HG03196 (cell line): ENCODE data around the gene EHBP1.

Experiments
- ATAC-seq: cut with Tn5 transposase; IDR thresholded peaks from one replicate; pipeline ENCODE4 v1.9.1; 2021; ENCODE audit not compliant: unreplicated experiment

EHBP1 gene

DNA sequence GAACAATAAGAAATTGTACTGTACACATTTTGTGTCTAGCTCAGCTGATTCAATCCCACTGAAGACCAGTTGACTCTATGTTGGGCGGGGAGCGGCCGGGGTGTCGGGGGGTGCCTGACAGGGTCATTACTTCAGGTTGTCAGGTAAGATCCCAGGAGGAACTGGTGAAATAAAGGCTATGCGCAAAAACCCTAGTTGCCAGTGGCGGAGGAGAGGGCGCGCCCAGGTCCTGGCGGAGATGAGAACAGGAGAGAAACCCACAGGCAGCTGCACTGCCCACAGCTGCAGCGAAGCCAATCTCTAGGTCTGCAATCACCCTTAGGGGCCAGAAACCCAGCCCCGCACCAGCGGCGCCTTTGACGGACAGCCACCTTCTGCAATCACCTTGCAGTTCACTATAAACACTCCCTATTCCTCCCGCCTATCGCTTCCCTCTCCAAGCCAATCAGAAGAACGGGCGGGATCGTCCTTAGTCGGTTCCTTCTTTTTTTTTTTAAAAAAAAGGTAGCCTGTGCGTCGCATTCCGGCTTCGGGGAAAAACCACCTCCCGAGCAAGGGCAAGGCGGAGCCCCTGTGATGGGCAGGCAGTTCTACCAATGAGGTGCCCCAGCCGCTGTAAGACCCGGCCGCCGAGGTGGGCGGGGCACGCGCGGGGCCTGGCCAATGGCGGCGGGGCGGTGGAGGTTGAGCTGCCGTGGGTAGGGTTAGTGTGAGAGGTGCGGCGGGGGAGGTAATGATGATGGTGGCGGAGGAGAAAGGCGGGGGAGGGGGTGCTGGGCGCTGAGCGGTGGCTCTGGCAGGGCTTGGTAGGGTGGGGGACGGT, at the start of gene EHBP1:
TSS of gene EHBP1 (plus strand) at position 707 of the 823 bp plus-strand sequence. CDS start 1,479 bp downstream, outside the sequence.
- ATAC-seq = peak; percentile 96

DNA sequence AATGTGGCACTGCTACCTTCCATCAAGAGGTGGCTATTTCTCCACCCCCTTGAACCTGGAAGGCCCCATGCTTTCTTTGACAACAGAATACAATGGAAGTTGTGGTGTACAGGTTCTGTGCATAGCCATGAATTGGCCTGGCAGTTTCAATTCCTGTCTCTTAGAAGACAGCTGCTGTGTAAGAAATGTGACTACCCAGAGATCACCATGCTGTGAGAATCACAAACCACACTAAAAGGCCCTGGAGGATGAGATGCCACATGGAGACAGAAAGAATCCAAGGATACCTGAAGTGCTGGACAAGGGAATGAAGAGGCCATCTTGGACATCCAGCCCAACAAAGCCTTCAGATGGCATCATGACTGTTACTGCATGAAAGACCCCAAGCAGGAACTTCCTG, 47.7 kb upstream of the EHBP1 start:
- ATAC-seq = no peak

DNA sequence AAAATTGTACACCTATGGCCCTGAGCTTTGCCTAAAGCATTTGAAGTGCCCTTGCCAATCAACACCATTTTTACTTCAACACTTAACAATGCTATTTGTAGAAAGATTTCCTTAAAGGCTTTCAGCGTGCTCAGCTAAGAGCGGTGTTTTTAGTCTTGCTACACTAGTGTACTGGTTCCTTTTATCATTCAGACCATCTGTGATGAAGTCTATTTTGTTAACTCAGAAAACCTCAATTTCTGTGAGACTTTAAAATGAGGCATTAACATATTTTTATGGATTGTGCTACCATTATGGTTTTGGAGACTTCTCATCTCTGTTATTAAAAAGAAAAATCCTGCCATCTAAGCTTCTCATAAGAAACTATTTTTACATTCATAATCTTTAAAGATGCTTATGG, 46.6 kb upstream of the EHBP1 start:
- no peak for ATAC-seq

DNA sequence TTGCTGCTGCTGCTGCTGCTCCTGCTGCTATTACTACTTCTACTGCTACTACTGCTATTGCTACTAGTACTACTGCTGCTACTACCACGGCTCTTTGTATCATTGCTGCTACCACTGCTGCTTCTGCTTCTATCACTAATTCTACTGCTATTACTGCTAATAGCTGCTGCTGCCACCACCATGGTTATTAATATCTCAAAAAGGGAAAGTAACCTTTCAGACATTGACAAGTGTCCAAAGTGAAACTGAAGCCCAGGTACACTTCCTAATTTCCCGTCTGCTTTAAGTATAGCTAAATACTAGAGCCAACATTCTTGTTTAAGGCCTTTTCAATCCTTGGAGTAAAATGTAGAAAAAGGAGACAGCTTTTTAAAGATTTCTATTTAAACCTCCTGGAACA, 45.4 kb upstream of the EHBP1 start:
- ATAC-seq = peak; percentile 75

DNA sequence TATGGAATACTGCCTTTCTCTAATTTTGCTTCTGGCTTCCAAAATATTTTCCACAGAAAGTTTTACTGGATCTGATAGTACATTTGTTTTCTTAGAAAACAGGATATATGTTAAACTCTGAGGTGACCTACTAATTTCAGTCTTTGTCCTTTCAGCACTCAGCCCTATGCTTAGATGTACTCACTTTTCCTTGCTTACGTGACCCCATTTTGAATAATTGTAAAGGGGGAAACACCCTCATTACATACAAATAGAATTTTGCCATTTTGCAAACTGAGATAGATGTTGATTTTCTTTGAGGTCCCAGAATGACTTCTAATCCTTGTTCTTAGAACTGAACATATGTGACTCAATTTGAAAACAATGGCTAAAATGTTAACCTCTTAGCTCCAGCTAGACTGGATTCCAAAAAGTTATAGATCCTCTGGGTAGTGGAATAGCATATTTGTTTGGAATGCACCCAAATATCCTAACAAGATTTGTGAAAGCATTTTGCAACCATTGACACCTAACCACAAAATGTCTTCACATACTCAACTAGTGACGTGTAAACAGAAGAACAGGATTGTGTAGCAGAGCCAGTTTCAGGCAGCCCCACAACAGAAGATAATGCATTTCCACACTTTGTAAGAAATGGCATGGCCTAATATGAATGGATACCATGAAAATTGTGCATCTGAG, 44.8 kb upstream of the EHBP1 start:
- ATAC-seq = no peak

DNA sequence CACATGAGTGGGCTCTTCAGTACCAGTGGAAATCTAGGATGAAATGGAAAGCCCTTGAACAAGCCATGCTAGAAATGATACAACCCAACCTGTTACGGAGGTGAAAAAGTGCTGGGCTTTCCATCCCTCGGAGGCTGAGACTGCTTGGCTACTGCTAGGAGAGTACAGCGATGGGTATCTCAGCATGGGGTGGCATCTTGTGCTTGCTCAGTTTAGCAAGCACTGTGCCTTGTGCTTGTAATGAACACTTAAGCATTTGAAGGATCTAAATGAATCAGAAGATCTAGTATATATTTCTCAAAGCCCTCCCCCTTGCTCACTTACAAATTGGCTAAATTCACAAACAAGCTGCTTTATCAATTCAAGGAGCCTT, 44.3 kb upstream of the EHBP1 start:
- no peak for ATAC-seq

DNA sequence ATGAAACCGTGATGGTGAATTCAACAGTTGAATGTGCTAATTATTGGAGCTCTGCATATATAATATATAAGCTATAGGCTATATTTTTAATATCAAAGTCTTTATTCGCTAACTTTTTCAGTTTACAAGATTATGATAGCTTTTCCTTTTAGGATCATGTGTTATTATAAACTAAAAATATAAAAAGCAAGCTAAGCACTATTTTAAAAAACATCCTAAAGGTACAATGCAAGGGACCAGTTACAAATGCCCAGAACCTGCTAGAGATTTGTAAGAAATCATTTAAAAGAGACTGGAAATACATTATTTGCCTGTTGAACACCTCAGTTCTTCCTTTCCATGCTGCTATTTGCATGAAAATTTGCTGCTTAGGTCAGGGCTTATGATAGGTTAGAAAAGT, 43.4 kb upstream of the EHBP1 start:
- no peak for ATAC-seq

DNA sequence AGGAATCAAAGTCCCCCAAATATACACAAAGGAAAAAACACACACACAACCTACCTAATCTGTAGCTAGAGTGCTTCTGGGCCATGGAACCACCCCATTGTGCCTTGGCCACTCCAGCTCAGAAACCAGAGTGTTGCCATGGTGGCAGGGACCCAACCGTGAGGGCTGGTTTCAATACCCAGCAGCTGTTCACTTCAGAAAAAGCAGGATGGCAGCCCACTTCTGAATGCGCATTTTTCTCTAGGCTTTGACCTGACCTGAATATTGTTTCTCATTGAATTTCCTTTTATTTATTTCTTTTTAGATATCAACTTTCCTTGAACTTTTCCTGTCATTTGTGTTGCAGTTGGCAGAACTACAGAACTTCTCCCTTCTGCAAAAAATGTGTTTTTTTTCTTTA, 43.0 kb upstream of the EHBP1 start:
- no peak for ATAC-seq

DNA sequence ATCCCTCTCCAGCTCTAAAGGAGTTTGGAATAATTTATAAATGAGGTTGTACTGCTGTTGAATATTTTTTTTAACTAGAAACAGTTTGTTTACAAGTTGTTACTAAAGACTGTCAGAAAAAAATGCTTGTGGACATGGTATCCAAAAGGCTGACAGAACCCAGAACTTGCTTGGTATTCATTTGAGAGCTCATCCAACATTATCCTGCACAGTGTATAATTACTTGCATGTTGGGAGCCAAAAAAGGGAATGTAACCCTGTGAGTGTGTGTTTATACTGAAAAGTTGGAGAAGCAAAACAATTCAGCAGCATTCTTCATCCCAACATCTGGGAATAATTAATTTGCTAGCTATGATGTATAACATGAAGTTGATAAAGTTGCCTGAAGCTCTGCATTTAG, 42.1 kb upstream of the EHBP1 start:
- ATAC-seq = no peak

DNA sequence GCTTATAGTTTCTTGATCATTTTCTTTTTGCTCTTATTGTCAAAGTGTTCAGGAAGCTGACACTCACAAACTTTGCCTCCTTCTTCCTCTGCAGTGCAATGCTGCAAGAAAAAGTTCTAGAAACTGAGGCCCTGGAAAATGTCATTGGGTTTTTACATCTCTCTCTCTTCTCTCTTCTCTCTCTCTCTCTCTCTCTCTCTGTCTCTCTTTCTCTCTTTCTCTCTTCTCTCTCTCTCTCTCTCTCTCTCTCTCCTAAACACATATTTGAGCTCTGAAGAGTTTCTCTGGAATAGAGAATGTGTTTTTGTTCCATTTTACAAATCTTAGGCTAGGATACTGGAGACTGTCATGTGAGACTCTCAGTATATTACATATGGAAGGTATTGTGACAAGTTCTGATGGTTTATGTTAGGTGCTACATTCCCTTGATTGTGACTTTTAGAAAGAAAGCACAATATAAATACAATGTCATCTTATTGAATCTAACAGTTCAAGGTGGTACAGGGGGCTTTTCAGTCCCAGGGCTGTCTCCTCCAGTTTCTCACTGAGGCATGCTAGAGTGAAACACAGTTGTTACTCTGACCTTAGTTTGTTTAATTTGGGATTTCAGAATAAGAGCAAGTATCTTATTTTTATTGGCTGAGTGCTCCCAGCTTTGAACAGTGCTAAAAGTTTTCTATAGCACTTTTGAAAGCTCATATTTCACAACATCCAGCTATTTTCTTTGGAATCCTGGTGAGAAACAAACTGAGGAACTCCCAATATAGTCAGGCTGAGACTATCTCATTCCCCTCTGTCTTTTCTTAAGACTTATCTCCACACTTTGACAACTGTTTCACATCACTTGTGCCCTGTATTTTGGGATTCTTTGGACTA, 41.4 kb upstream of the EHBP1 start:
- no peak for ATAC-seq

DNA sequence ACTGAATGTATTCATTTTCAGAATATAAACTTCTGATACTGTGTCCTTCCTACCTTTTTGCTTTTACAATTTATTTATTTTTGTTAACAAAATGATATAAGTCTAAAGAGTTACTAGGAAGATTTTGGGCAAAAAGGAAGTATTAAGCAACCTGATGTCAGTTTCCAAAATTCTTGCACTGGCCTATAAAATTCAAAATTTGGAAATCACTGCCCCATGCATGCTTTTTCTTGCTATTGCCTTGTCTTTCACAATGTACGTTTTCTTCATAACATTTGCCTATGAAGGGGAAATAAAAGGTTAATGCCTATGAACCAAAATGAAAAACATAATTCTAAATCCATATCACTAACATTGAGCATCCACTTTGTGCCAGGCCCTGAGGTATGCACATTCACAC, 40.1 kb upstream of the EHBP1 start:
- no peak for ATAC-seq

DNA sequence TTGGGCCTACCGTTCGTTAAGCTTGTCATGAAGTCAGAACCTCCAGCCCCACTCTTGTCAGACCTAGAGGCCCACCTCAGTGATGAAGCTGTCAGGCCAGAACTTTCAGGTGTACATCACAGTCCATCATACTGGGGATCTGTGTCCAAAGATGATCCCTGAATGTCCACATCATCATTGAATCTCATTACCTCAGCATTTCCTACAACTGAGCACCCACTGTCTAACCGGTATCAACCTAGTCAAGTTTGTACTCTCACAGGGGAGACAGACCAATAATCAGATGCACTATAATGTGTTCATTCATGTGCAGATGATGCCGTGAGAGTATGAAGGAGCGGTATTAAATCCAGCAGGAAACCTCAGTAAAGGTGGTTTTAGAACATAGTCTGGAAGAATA, 36.3 kb upstream of the EHBP1 start:
- no peak for ATAC-seq

DNA sequence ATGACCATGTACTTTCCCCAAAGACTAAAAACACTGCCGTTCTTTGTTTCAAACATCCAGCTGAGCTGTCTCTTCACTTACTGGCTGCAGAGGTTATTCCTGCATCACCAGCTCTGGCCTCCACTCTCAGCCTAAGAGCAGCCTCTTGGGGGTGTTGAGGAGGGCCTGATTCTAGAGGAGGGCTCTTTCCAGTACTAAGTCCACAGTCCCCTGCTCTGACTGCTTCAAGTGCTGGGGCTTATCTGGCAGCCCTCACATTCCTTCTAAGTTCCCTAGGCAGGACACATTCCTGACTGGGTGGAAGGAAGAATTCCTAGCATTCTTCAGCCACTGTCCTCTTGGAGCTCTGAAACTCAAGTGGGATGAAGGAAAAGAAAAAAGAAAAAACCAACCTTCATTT, 32.9 kb upstream of the EHBP1 start:
- ATAC-seq = no peak

DNA sequence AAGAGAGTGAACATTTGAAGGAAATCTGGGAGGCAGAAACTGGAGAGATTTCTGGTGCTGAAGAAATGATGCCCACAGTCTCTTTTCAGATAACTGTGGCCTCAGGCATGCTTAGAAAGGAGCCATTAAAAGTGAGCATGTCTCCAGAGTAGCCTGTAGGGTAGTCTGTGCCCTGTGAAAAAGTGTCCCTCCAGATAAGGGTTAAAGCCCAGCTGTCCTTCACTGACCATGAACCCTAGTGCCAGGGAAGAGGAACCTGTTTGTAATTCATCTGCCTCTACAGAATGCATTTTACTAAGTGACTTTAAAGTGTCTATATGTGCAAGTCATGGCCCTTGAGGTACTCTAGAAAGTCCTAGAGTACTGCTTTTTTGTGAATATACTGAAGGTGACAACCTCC, 30.5 kb upstream of the EHBP1 start:
- ATAC-seq = no peak

DNA sequence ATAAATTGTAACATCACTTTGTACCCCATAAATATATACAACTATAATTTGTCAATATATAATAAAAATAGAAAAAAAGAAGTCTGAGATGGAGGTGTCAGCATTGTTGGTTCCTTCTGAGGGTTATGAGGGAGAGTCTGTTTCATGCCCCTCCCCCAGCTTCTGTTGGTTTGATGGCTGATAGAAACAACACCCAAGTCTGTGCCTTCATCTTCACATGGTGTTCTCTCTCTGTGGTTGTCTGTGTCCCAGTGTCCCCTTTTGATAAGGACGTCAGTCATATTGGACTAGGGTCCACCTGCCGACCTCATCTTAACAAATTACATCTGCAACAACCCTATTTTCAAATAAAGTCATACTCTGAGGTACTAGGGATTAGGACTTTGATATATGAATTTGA, 20.3 kb upstream of the EHBP1 start:
- ATAC-seq = no peak

DNA sequence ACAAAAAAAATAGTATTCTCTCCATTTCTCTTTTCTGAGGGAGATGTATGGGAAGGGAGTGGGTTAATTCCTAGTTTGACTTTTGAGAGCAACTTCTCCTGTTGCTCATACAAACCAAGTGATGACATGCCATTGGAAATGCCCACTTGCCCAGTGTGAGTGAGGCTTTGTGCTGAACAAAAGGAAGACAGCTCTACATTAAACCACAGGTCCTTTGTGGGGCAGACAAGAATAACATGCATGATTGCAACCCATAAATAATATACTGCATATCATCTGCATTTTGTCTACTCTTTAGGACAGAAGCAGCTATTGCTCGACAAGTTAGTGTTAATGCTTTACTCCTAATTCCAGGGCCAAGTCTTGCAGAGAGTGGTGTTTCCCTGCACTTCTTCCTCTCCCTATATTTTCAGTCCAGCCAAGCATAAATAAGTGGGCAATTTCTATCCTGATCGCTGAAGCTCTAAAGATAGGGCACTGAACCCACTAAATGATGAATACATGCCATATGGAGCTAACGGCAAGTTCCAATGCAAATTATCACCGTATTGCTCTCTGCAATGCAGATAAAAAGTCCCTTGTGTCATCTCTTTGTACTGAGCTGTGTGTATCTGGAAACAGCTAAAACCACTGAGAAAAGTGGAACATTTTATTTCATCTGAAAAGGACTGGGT, 19.4 kb upstream of the EHBP1 start:
- no peak for ATAC-seq

DNA sequence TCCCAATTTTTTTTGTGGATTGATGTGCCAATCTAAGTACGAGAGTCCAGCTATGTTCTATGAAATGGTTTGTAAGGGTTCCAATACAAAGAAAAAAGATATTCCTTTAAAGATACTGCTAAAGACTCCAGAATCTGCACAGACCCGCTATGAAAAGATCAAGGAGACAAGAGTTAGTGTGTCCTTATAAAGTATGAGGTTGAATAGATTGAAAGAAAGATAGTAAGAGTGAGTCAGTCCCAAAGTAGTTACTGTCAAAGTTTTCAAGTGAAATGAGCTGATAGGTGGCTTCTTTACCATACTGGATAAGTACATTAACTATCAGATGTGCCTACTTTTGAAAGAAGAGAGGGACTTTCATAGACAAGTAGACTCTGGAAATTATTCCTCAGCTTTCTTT, 17.9 kb upstream of the EHBP1 start:
- ATAC-seq = no peak

DNA sequence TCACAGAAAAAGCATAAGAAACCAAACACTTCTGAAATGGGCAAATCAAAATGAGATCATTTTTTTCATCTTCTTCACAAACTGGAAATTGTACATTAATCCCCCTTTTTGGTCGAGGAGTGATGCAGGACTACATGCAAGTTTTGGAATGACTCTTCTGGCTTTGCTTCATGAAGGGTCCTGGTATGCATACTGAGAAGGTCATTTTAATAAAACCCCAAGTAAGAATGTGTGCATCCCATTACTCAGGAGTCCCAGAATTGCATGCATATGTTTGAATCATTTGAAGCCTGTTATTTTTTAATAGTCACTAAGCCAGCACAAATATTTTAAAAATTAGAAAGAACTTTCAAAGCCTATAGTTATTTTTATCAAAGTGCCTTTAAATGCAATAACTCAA, 16.7 kb upstream of the EHBP1 start:
- no peak for ATAC-seq

DNA sequence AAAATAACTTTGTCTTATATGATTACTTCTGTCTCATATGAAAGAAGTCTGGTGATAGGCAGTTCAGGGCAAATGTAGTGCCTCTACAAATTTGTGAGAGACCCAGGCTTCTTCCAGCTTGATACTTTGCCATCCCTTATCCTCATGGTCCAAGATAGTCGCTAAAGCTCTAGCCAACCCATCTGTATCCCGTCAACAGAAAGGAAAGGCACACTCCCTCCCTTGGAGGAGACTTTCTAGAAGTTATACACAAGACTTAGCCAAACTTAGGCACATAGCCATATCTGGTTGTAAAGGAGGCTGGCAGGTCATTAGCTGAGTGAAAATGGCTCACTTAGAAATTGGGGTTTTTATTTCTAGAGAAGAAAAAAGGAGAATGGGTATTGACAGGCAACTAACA, 14.3 kb upstream of the EHBP1 start:
- no peak for ATAC-seq

DNA sequence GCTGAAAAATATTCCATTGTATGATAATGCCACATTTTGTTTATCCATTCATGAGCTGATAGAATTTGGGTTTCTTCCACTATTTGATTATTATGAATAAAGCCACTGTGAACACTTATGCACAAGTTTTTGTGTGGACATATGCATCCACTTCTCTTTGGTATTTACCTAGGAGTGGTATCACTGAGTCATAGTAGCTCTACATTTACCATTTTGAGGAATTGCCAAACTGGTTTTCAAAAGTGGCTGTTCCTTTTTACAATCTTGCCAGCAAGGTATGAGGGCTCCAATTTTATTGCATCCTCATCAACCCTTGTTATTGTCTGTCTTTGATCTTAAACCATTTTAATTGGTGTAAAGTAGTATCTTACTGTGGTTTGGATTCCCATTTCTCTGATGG, 13.3 kb upstream of the EHBP1 start:
- ATAC-seq = no peak

DNA sequence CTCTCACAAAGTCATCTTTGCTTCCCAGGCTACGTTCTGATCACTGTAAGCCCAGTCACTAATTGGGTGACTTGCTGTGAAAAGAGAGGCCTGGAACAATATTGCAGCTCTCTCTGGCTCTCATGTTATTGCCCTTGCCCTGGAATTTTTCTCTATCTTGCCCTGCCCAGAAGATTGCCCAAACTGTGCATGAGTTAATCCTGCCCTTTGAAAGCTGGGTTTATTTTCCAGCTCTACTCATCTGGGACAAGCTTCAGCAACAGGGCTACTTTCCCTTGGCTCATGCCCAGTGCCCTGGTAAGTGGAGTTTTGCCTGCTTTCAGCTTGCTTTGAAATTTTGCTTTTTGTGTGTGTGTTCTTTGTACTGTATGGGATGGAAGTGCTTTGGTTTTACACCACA, 6.9 kb upstream of the EHBP1 start:
- no peak for ATAC-seq
